GM21515 (cell line): ENCODE data around the gene FBXO41.

ENCODE experiments used
- ATAC-seq: cut with Tn5 transposase; IDR thresholded peaks from one replicate; pipeline ENCODE4 v1.9.1; 2021; ENCODE audit not compliant: unreplicated experiment

Gene FBXO41

GRCh38 chr2:73217826-73218225 is 66.5 kb downstream of the FBXO41 start:
- ATAC-seq: no peak

- ATAC-seq: no peak
Observed at GRCh38 chr2:73217160-73217559, 67.1 kb downstream of the FBXO41 start.

GRCh38 chr2:73215254-73215653 is 69.0 kb downstream of the FBXO41 start:
- ATAC-seq: no peak

- ATAC-seq: peak; percentile 88
Observed at GRCh38 chr2:73214120-73215035, 69.9 kb downstream of the FBXO41 start, which contains the start of gene SMYD5. Gene SMYD5, plus strand, starts transcription at chr2:73214245. Its CDS starts 22 bp downstream, at chr2:73214267.

- ATAC-seq: peak; percentile 67
Observed at GRCh38 chr2:73212448-73213176, 71.7 kb downstream of the FBXO41 start.

- ATAC-seq: no peak
Observed at GRCh38 chr2:73212098-73212447, 72.2 kb downstream of the FBXO41 start.

GRCh38 chr2:73210696-73211095 is 73.6 kb downstream of the FBXO41 start:
- ATAC-seq: no peak

- no peak for ATAC-seq
Observed at GRCh38 chr2:73210019-73210418, 74.3 kb downstream of the FBXO41 start.

- no peak for ATAC-seq
Observed at GRCh38 chr2:73208258-73208657, 76.0 kb downstream of the FBXO41 start.

- no peak for ATAC-seq
Observed at GRCh38 chr2:73205611-73206010, 78.7 kb downstream of the FBXO41 start.
